Islet of Langerhans (tissue), 1 donor: ENCODE measurements around the gene SLC22A4.

Experiments used
- FAIRE-seq: peaks from one replicate; lab custom pipeline; 2011; peaks lifted over from hg19 to GRCh38; lab: Jason Lieb, UNC

The SLC22A4 gene

DNA sequence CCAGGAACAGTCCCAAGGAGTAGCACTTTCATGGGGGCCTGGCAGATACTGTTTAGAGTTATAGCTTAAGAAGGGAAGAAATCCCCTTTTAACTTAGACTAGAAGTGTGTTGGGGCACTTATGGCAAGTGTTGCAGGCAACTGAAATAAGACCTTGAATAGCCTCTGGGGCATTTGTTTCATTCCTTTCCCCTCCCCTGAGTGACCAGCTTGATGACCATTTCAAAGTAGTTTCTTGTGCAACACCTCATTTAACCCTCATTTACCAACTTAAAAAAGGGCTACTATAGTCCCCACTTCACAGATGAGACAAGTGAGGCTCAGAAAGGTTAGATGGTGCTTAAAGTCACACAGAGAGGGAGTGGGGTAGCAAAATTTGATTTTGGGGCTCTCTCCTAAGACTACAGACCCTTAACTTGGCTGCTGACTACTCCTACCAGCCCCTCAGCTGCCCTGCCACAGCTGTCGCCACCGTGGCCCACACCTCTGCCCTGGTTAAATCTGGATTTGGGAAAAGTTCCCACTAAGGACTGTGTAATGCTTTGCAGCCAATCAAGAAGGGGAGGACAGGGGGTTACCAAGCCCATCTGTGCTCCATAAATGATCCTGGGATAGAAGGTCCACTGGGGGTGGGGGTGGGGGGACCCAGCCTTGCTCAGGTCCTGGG is 31.2 kb upstream of the SLC22A4 start:
- FAIRE-seq = no peak

DNA sequence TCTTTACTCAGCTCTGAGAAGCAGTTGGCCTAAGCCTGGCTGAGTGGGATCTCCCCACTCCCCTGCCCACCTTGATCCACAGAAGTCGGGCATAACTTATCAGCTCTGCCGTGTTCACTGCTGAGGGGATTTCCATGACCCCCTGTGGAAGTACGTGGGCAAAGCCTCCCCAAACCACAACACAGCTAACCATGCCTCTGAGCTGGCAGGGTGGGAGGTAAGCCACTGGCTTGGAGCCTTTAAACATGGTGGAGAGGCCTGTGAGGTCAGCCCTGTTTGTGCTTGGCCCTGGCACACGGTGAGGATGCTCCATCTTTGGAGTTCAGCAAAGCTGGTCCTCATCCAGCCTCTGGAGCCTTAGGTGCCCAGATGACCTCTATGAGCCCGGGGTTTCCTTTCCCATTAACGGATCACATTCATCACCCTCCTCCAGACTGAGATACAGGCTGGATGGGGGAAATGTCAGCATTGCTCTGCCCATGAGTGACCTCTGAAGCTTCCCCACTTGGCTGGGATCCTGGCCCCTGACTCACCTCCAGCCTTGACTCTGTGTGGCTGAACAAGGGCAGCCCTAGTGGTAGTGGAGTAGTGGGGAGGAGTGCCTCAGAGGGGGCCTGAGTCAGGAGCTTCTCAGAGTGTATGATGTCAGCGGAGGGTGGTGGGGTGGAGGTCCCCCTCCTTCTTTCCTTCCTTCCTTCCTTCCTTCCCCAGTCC is 30.5 kb upstream of the SLC22A4 start:
- no peak for FAIRE-seq

GRCh38 chr5:132264546-132265335 is 29.5 kb upstream of the SLC22A4 start:
- FAIRE-seq = no peak

- FAIRE-seq = peak; percentile 75
Measured at GRCh38 chr5:132265336-132266030, 28.7 kb upstream of the SLC22A4 start.

DNA sequence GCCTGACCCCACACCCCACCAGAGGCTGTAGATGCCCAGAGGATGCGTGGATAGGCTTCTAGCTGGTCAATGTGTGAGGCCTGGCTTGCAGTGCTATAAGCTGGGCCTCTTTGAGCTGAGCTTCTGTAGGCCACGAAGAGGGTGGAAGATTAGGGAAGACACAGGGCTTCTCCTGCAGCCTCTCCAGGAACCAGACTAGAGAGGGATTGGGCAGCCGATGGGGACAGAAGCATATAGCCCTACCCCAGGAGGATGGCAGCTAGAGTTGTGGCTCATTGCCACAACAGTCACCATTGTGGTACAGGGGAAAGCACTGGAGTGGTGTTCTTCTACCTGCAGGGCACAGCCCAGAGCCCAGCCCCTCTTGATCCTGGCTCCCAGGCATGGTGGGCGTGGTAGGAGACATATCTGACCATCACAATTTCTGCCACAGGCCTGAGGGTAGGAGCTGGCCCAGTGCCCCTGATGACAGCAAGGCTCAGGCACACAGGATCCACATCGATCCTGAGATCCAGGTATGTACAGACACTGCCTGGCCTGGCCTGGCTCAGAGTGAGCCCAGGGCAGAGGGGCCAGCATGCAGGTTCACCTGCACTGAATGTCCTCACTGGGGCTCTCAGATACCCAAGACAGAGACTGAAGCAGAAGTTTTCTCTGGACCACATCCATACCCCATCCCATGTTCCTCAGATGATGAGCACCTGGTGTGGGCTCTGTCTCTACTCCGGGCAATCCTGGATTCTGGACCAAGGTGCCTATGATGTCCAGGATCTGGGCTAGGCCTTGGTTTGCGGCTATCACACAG is 28.0 kb upstream of the SLC22A4 start:
- no peak for FAIRE-seq

GRCh38 chr5:132266836-132267160 is 27.4 kb upstream of the SLC22A4 start:
- FAIRE-seq = no peak

DNA sequence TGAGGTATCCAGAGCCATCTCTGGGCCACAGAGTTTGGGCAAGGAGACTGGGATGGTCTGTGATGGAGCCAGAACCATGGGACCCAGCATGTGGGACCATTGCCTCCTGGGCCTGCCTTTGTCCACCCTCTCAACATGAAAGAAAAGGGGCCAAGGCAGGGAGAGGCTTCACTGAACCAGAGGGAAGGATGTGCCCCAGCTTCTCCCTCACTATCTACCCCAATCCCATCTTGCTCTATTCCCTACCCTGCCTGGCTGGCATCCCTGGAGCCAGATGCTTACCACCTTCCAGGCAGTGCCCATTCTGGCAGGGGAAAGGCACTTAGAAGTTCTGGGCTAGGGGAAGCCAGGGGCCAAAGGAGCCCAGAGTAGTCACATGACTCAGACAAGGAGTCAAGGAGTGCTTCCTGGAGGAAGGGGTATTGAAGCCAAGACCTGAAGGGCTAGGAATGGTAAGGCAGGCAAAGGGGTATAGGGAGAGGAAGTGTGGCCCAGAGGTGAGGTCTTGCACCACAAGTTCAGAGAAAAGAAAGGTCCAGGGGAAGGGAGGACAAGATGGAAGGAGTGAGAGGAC is 26.9 kb upstream of the SLC22A4 start:
- FAIRE-seq = no peak

DNA sequence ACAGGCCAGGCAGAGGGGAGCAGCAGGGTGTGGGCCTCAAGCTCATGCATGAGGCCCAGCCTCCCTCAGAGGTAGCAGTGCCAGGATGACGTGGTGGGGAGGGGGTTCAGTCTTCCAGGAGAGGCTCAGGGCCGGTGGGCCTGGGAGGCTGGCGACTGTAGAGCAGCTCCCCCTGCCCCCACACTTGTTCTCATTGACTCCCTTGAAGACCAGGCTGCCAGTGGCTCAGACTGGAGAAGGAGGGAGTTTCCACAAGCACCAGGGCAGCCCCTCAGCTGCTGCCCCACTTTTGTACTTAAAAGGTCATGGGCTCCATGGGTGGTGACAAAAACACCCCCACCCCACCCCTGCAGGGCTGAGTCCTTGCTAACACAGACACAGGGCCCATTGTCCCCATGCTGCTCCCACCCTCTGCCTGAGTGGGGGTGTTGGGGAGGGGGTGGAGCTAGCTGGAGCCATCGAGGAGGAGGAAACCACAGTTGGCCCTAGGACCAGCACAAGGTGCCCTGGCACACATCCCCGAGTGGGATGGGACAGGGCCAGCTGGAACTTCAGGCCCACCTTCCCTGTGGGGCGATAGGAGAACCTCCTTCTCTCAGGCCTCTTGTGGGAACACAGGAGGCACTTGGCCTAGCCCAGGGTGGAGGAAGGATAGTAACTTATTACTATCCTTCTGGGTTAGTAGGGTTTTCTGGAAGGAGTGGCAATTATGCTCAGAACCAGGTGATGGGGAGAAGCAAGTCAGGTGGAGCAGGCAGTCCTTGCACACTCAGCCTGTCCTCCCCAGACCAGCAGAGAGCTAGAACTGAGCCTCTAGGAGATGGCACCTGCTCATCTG is 26.0 kb upstream of the SLC22A4 start:
- FAIRE-seq = no peak

- FAIRE-seq = no peak
Measured at GRCh38 chr5:132268769-132269551, 25.2 kb upstream of the SLC22A4 start.

DNA sequence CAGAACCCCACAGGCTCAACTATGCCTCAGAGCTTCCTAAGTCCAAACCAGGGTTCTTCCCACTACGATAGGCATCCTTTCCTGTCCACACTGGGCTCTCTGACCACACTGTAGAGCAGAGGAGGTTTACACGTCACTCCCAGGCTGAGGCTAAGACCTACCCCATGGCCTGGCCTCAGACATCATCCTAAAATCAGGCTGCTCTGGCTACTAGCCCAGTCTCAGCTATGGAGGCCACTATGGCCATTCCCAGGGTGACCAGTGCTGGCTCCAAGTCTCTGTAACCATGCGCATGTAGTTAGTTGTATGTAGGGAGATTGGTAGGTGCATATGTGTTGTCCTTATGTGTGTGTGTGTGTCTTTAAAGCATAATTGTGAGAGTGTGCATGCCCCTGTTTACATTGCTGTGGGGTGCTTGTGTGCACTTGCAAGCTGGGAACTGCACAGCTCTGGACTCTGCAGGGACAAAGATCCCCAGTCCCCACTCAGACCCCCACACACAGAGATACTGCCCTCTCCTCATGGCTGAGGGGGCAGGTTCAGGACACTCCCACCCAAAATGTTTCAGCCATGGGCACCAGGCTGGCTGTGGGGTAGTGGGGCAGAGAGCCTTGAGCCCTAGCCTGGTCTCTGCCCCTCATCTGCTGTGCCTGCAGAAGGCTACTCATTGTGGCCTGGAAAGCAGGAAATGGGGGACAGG is 24.4 kb upstream of the SLC22A4 start:
- FAIRE-seq = no peak

- no peak for FAIRE-seq
Measured at GRCh38 chr5:132270335-132270665, 23.9 kb upstream of the SLC22A4 start.

- FAIRE-seq = no peak
Measured at GRCh38 chr5:132270706-132271105, 23.5 kb upstream of the SLC22A4 start.

DNA sequence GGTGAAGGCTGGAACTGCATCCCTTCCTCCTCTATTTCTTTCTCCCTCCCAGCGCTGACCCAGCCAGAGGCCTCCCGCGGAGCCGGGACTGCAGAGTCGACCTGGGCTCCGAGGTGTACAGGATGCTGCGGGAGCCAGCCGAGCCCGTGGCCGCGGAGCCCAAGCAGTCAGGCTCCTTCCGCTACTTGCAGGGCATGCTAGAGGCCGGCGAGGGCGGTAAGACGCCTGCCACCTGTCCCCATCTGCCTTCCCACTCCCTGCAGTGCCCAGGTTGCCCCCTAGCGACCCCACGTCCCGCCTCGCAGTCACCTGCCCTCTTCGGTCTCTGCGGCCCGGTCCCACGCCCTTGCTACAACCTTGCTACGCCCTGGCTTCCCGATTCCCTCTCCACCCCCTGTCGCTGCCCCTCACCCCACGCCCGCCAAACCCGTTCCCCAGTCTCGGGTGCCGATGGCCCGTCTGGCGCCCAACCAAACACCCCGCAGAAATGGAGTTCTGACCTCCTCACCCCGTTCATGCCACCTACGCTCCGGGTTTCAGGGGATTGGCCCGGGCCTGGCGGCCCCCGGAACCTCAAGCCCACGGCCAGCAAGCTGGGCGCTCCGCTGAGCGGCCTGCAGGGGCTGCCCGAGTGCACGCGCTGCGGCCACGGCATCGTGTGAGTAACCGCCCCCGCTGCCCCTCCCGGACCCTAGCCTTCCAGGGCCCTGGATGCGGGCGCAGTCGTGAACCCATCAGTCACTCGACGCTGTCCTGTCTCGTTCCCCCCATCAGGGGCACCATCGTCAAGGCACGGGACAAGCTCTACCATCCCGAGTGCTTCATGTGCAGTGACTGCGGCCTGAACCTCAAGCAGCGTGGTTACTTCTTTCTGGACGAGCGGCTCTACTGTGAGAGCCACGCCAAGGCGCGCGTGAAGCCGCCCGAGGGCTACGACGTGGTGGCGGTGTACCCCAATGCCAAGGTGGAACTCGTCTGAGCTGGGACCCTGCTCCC is 22.6 kb upstream of the SLC22A4 start:
- FAIRE-seq = no peak

DNA sequence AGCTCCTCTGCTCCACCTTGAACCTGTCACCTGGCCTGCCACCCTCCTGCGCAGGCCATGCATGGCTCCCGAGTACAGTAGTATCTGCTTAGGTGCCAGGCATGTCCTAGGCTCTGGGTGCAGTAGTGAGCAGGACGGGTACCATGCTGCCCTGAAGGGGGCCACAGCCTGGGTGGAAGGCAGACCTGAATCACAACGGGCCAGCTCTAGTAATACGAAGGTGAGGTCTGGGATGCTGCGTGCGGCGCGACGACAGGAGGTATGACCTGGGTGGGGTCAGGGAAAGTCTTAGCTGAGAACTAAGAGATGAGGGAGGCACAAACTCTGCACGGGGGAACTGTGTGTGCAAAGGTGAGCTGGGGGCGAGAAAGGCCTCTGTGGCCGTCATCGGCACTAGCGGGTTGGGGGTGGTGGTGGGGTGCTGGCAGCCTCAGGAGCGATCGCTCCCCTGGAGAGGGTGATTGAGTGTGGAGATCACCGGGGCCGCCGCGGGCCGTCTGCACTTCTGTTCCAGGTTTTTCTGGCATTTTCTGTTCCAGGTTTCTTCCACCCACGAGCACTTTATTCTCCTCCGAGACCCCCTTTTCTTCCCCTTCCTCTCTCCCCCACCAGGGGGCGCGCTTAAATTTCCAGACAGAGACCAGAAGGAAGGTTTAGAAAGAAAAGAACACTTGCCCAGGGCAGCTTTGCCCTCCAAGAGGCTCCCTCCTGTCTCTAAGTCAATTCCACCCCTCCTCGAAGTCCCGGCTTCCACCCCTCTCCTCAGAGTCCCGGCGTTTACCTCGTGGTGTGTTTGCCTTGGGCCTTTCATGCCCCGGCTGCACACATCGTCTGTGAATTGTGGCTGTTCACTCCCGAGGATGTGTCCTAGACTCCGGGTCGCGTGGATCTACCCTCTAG is 21.6 kb upstream of the SLC22A4 start:
- FAIRE-seq = no peak

DNA sequence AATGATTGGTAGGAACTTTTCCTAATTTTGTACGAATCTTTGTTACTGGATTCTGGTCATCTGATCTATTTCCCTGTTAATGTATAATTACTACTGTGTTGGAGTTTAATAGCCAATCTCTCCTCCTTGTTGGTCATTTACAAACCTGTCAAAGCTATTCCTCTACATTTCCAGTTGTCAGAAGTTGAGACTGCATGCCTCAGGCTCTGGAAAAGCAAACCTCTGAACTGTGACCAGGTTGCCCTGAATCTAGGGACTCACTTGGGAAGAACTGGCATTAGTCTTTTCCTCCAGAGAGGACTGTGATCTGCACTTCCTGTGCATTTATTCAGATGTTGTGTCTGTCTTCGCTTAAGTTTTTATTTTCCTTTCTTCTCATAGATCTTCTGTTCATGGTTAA is 20.6 kb upstream of the SLC22A4 start:
- FAIRE-seq = no peak

- no peak for FAIRE-seq
Measured at GRCh38 chr5:132274050-132274792, 20.0 kb upstream of the SLC22A4 start.
